HEK293 (cell line): ENCODE results near the gene METRNL.

ENCODE experiments used
- BCL11B ChIP-seq: fragments of 450-650 bp; formaldehyde crosslinking; IDR thresholded peaks from 2 replicates; pipeline ENCODE4 v1.5.1; 2016; ENCODE audit warnings: low read depth, missing biosample characterization, missing genetic modification characterization
- EGR2 ChIP-seq: fragments of 450-650 bp; formaldehyde crosslinking; IDR thresholded peaks from 2 replicates; pipeline ENCODE4 v1.5.1; 2016; ENCODE audit warnings: low read depth, missing biosample characterization, missing genetic modification characterization
- FEZF1 ChIP-seq: fragments of 450-650 bp; formaldehyde crosslinking; IDR thresholded peaks from 2 replicates; pipeline ENCODE4 v1.5.1; 2016; ENCODE audit warnings: missing biosample characterization, missing genetic modification characterization
- KLF17 ChIP-seq: fragments of 450-650 bp; formaldehyde crosslinking; IDR thresholded peaks from 2 replicates; pipeline ENCODE4 v1.5.1; 2016; ENCODE audit warnings: missing biosample characterization, missing genetic modification characterization
- MZF1 ChIP-seq: fragments of 450-650 bp; formaldehyde crosslinking; IDR thresholded peaks from 2 replicates; pipeline ENCODE4 v1.5.1; 2017; ENCODE audit warnings: missing biosample characterization, missing genetic modification characterization, borderline replicate concordance
- PRDM4 ChIP-seq: fragments of 450-650 bp; formaldehyde crosslinking; IDR thresholded peaks from 2 replicates; pipeline ENCODE4 v1.5.1; 2017; ENCODE audit warnings: missing biosample characterization, missing genetic modification characterization
- SP3 ChIP-seq: fragments of 450-650 bp; formaldehyde crosslinking; IDR thresholded peaks from 2 replicates; pipeline ENCODE4 v1.5.1; 2016; ENCODE audit warnings: missing biosample characterization, missing genetic modification characterization
- TRIM28 ChIP-seq: IDR thresholded peaks from 2 replicates; pipeline ENCODE4 v1.6.1; 2011; ENCODE audit warnings: low read length, control low read depth, borderline replicate concordance
- ZBTB20 ChIP-seq: fragments of 450-650 bp; formaldehyde crosslinking; IDR thresholded peaks from 2 replicates; pipeline ENCODE4 v1.5.1; 2016; ENCODE audit warnings: missing biosample characterization, missing genetic modification characterization
- ZBTB44 ChIP-seq: fragments of 450-650 bp; IDR thresholded peaks from 2 replicates; pipeline ENCODE4 v1.5.1; 2018; ENCODE audit warnings: missing biosample characterization, mild to moderate bottlenecking, missing genetic modification characterization
- ZEB2 ChIP-seq: fragments of 450-650 bp; formaldehyde crosslinking; IDR thresholded peaks from 2 replicates; pipeline ENCODE4 v1.5.1; 2016; ENCODE audit warnings: missing biosample characterization, missing genetic modification characterization
- ZFP37 ChIP-seq: fragments of 450-650 bp; formaldehyde crosslinking; IDR thresholded peaks from 2 replicates; pipeline ENCODE4 v1.5.1; 2016; ENCODE audit warnings: missing biosample characterization, missing genetic modification characterization
- ZFP69B ChIP-seq: fragments of 450-650 bp; formaldehyde crosslinking; IDR thresholded peaks from 2 replicates; pipeline ENCODE4 v1.5.1; 2016; ENCODE audit warnings: missing biosample characterization, missing genetic modification characterization
- ZNF132 ChIP-seq: fragments of 450-650 bp; formaldehyde crosslinking; IDR thresholded peaks from 2 replicates; pipeline ENCODE4 v1.5.1; 2017; ENCODE audit warnings: missing biosample characterization, missing genetic modification characterization, borderline replicate concordance
- ZNF248 ChIP-seq: fragments of 450-650 bp; formaldehyde crosslinking; IDR thresholded peaks from 2 replicates; pipeline ENCODE4 v1.5.1; 2017; ENCODE audit warnings: missing biosample characterization, missing genetic modification characterization
- ZNF324 ChIP-seq: fragments of 450-650 bp; formaldehyde crosslinking; IDR thresholded peaks from 2 replicates; pipeline ENCODE4 v1.5.1; 2016; ENCODE audit warnings: missing biosample characterization, missing genetic modification characterization
- ZNF350 ChIP-seq: fragments of 450-650 bp; formaldehyde crosslinking; IDR thresholded peaks from 2 replicates; pipeline ENCODE4 v1.5.0; 2017; ENCODE audit warnings: missing biosample characterization, mild to moderate bottlenecking, missing genetic modification characterization
- ZNF585B ChIP-seq: fragments of 450-650 bp; formaldehyde crosslinking; IDR thresholded peaks from 2 replicates; pipeline ENCODE4 v1.5.1; 2016; ENCODE audit warnings: missing biosample characterization, missing genetic modification characterization
- ZNF610 ChIP-seq: fragments of 450-650 bp; formaldehyde crosslinking; IDR thresholded peaks from 2 replicates; pipeline ENCODE4 v1.5.1; 2016; ENCODE audit warnings: missing biosample characterization, missing genetic modification characterization, borderline replicate concordance
- ZNF623 ChIP-seq: fragments of 450-650 bp; formaldehyde crosslinking; IDR thresholded peaks from 2 replicates; pipeline ENCODE4 v1.5.1; 2016; ENCODE audit warnings: missing biosample characterization, missing genetic modification characterization
- ZNF660 ChIP-seq: fragments of 450-650 bp; IDR thresholded peaks from 2 replicates; pipeline ENCODE4 v1.5.1; 2018; ENCODE audit warnings: missing biosample characterization, mild to moderate bottlenecking, missing genetic modification characterization
- ZNF701 ChIP-seq: fragments of 450-650 bp; formaldehyde crosslinking; IDR thresholded peaks from 2 replicates; pipeline ENCODE4 v1.5.1; 2016; ENCODE audit warnings: missing biosample characterization, missing genetic modification characterization
- TF ChIP-seq, protein P1 (sequence below): fragments of 450-650 bp; formaldehyde crosslinking; conservative IDR thresholded peaks from 2 replicates; pipeline ENCODE4 v1.5.1; 2016; ENCODE audit warnings: low read depth, missing biosample characterization, missing genetic modification characterization
- TF ChIP-seq, protein P2 (sequence below): fragments of 450-650 bp; formaldehyde crosslinking; IDR thresholded peaks from 2 replicates; pipeline ENCODE4 v1.5.1; 2017; ENCODE audit warnings: missing biosample characterization, missing genetic modification characterization
- TF ChIP-seq, protein P3 (sequence below): fragments of 450-650 bp; formaldehyde crosslinking; IDR thresholded peaks from 2 replicates; pipeline ENCODE4 v1.5.1; 2016; ENCODE audit warnings: missing biosample characterization, missing genetic modification characterization
- TF ChIP-seq, protein P4 (sequence below): fragments of 450-650 bp; formaldehyde crosslinking; IDR thresholded peaks from 2 replicates; pipeline ENCODE4 v1.5.1; 2017; ENCODE audit warnings: missing biosample characterization, mild to moderate bottlenecking, missing genetic modification characterization, moderate library complexity

The METRNL gene

DNA sequence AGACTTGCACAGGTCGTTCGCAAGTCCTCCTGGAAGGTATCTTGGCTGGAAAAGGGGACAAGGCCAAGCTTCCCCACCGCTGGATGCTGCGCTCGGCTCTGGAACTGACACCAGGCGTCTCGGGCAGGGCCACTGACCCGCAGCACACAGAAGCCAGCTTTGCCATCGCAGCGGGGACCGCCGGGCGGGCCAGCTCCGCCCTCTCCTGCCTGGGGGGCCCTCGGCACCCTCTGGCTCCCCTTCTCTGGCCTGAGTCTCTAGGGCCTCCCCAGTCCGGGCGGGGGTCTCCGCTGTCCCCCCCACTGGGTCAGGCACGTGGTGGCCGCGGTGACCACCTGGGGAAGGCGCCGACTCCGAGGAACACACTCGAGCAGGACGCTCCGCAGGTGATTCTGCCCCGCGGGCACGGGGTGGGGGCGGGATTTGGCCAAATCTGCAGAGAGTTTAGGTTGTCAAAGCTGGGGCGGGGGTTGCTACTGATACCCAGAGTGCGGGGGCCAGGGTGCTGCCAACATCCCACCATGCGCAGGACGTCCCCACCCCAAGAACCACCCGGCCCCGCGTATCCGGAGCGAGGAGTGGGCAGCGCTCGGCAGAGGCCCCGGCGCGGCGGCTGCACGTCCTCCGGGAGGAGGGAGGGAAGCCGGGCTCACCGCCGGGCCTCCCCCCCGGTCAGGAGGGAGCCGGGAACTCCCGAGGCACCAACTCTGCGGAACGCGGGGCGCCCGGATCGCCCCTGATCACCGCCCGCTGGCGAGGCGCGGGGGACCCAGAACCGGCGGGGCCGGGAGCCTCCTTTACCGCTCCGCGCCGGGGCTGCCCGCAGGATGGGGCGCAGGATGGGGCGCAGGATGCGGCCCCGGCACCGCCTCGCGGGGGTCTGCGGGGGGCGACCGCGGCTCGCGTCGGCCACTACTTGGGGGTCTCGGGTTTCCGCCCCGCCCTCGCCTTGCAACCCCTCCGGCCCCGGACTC lies 744 bp upstream of the METRNL start (continued):
- TF ChIP-seq MZF1 (no peak), TRIM28 (no peak), EGR2 (peak; percentile 45), FEZF1 (tag by site-specific recombination) (no peak), ZFP37 (no peak), ZNF248 (tag by site-specific recombination) (no peak), ZBTB20 (tag by site-specific recombination) (peak; percentile 86), ZNF623 (tag by site-specific recombination) (no peak), ZNF610 (tag by site-specific recombination) (no peak), ZEB2 (tag by site-specific recombination) (0 out of 2 replicates have a peak, but pooled peaks have one; percentile 22), KLF17 (tag by site-specific recombination) (no peak), ZNF585B (tag by site-specific recombination) (no peak), ZNF132 (tag by site-specific recombination) (no peak), ZFP69B (tag by site-specific recombination) (no peak), SP3 (tag by site-specific recombination) (0 out of 2 replicates have a peak, but pooled peaks have one; percentile 17), ZBTB44 (tag by site-specific recombination) (no peak), ZNF701 (tag by site-specific recombination) (no peak), ZNF350 (no peak), ZNF324 (tag by site-specific recombination) (no peak), PRDM4 (tag by site-specific recombination) (no peak), ZNF660 (tag by site-specific recombination) (no peak), BCL11B (tag by site-specific recombination) (no peak)
- TF ChIP-seq, protein P1, sequence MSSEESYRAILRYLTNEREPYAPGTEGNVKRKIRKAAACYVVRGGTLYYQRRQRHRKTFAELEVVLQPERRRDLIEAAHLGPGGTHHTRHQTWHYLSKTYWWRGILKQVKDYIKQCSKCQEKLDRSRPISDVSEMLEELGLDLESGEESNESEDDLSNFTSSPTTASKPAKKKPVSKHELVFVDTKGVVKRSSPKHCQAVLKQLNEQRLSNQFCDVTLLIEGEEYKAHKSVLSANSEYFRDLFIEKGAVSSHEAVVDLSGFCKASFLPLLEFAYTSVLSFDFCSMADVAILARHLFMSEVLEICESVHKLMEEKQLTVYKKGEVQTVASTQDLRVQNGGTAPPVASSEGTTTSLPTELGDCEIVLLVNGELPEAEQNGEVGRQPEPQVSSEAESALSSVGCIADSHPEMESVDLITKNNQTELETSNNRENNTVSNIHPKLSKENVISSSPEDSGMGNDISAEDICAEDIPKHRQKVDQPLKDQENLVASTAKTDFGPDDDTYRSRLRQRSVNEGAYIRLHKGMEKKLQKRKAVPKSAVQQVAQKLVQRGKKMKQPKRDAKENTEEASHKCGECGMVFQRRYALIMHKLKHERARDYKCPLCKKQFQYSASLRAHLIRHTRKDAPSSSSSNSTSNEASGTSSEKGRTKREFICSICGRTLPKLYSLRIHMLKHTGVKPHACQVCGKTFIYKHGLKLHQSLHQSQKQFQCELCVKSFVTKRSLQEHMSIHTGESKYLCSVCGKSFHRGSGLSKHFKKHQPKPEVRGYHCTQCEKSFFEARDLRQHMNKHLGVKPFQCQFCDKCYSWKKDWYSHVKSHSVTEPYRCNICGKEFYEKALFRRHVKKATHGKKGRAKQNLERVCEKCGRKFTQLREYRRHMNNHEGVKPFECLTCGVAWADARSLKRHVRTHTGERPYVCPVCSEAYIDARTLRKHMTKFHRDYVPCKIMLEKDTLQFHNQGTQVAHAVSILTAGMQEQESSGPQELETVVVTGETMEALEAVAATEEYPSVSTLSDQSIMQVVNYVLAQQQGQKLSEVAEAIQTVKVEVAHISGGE (tag by site-specific recombination): no peak
- TF ChIP-seq, protein P2, sequence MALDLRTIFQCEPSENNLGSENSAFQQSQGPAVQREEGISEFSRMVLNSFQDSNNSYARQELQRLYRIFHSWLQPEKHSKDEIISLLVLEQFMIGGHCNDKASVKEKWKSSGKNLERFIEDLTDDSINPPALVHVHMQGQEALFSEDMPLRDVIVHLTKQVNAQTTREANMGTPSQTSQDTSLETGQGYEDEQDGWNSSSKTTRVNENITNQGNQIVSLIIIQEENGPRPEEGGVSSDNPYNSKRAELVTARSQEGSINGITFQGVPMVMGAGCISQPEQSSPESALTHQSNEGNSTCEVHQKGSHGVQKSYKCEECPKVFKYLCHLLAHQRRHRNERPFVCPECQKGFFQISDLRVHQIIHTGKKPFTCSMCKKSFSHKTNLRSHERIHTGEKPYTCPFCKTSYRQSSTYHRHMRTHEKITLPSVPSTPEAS (tag by site-specific recombination): no peak
- TF ChIP-seq, protein P3, sequence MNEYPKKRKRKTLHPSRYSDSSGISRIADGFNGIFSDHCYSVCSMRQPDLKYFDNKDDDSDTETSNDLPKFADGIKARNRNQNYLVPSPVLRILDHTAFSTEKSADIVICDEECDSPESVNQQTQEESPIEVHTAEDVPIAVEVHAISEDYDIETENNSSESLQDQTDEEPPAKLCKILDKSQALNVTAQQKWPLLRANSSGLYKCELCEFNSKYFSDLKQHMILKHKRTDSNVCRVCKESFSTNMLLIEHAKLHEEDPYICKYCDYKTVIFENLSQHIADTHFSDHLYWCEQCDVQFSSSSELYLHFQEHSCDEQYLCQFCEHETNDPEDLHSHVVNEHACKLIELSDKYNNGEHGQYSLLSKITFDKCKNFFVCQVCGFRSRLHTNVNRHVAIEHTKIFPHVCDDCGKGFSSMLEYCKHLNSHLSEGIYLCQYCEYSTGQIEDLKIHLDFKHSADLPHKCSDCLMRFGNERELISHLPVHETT (tag by site-specific recombination): no peak
- TF ChIP-seq, protein P4, sequence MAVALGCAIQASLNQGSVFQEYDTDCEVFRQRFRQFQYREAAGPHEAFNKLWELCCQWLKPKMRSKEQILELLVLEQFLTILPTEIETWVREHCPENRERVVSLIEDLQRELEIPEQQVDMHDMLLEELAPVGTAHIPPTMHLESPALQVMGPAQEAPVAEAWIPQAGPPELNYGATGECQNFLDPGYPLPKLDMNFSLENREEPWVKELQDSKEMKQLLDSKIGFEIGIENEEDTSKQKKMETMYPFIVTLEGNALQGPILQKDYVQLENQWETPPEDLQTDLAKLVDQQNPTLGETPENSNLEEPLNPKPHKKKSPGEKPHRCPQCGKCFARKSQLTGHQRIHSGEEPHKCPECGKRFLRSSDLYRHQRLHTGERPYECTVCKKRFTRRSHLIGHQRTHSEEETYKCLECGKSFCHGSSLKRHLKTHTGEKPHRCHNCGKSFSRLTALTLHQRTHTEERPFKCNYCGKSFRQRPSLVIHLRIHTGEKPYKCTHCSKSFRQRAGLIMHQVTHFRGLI: no peak
